ENCODE data around the gene CTTN.
"Not testable (repeated sequence)": the region's sequence is repeated elsewhere in the genome, so short reads cannot be mapped to it uniquely, and the experiment has no call there.

Gene CTTN

DNA sequence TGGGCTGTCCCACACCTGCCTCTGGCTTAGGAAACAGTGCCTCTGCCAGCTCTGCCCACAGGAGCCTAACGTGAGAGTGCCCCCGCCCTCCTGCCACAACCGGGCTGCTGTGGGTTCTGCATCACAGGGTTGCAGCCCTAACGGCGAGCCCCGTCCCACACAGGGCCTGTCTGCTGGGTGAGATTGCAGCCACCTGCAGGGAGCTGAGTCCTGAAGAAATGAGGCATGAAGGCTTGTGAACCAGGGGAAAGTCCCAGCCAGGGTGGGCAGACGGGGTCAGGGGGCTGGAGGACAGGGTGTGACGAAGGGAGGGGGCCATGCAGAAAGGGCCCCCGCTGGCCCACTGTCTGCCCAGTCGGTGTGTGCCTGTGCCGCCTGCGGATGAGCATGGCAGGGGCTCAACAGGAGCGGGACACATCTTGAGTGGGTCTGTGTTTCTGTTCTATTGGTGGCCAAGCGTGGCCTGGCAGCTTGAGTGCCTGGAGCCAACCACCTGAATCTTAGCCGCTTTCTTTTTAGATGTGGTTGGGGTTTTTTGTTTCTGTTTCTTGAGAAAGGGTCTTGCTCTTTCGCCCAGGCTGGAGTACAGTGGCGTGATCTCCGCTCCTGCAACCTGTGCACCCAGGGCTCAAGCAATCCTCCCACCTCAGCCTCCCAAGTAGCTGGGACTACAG, 38.9 kb downstream of the CTTN start:
- DNase-seq (ENCODE audit: insufficient read length, low spot score) = no peak
- FAIRE-seq = no peak

GRCh38 chr11:70440206-70440605, 41.9 kb downstream of the CTTN start:
- no peak for DNase-seq (ENCODE audit: insufficient read length, low spot score)
- no peak for FAIRE-seq

GRCh38 chr11:70443773-70444030, 45.4 kb downstream of the CTTN start:
- FAIRE-seq (no peak), DNase-seq (ENCODE audit: insufficient read length, low spot score) (no peak)

GRCh38 chr11:70445091-70445490, 46.8 kb downstream of the CTTN start:
- DNase-seq (ENCODE audit: insufficient read length, low spot score) = no peak
- FAIRE-seq = no peak

DNA sequence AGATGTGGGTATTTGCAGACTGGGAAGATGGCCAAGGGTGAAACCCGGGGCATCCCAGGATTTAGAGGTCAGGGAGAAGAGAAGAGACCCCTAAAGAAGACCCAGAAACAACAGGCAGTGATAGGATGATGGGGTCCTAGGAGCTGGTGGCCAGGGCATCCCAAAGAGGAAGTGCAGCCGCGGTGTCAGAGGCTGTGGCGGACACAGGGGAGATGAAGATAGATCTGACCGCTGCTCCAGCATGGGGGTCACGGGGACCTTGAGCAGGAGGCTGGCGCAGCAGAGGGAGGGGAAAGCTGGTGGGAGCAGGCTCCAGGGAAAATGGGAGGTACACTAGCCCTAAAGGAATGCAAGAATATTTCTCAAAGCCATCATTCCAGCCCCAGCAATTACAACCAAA, 47.3 kb downstream of the CTTN start:
- FAIRE-seq (no peak), DNase-seq (ENCODE audit: insufficient read length, low spot score) (no peak)

DNA sequence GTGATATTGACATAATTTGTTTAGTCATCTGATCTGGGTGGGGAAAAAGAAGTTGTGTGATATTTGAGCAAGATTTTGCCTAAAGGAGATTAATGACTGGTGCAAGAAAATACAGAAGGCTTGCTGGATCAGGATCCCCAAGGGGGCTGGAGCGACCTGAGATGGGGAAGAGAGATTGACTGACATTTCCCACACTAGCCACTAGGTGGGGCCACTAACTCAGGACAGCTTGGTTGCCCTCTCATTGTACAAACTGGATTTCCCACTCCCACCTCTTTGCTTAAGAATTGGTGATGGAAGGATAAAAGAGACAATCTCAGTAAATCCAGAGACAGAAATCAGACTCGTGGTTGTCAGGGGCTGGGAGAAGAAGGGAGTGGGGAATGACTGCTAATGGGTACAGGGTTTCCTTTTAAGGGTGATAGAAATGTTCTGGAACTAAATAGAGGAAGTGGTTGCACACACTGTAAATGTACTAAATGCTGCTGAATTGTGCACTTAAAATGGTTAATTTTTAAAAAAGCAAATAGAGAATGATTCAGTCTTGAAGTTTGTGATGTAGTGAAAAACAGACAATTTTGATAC, 50.7 kb downstream of the CTTN start:
- DNase-seq (ENCODE audit: insufficient read length, low spot score) = no peak
- FAIRE-seq = no peak

GRCh38 chr11:70454197-70454767, 56.0 kb downstream of the CTTN start:
- FAIRE-seq (no peak), DNase-seq (ENCODE audit: insufficient read length, low spot score) (no peak)

DNA sequence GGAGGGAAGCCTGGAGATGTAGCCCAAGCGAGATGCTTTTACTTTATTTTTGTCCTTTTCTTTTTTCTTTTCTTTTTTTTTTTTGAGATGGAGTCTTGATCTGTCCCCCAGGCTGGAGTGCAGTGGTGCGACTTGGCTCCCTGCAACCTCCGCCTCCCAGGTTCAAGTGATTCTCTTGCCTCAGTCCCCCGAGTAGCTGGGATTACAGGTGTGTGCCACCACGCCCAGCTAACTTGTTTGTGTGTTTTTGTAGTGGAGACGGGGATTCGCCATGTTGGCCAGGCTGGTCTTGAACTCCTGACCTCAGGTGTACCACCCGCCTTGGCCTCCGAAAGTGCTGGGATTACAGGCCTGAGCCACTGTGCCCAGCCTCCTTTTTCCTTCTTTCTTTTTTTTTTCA, 56.5 kb downstream of the CTTN start:
- DNase-seq (ENCODE audit: insufficient read length, low spot score); FAIRE-seq: not testable (repeated sequence)

- no peak for FAIRE-seq
- no peak for DNase-seq (ENCODE audit: insufficient read length, low spot score)
Observed at GRCh38 chr11:70455354-70455753, 57.0 kb downstream of the CTTN start.

- FAIRE-seq (no peak), DNase-seq (ENCODE audit: insufficient read length, low spot score) (no peak)
Observed at GRCh38 chr11:70456921-70457532, 58.7 kb downstream of the CTTN start.

- FAIRE-seq = no peak
Observed at GRCh38 chr11:70458736-70459135, 60.4 kb downstream of the CTTN start.

GRCh38 chr11:70460111-70460510, 61.8 kb downstream of the CTTN start:
- FAIRE-seq = no peak
- no peak for DNase-seq (ENCODE audit: insufficient read length, low spot score)

More at GRCh38 chr11:70458736-70459135, 60.4 kb downstream of the CTTN start:
- no peak for DNase-seq (ENCODE audit: insufficient read length, low spot score)

- DNase-seq (ENCODE audit: insufficient read length, low spot score) (no peak), FAIRE-seq (no peak)
Observed at GRCh38 chr11:70460964-70461363, 62.6 kb downstream of the CTTN start.

- FAIRE-seq = no peak
- DNase-seq (ENCODE audit: insufficient read length, low spot score) = no peak
Observed at GRCh38 chr11:70462818-70463477, 64.6 kb downstream of the CTTN start.

DNA sequence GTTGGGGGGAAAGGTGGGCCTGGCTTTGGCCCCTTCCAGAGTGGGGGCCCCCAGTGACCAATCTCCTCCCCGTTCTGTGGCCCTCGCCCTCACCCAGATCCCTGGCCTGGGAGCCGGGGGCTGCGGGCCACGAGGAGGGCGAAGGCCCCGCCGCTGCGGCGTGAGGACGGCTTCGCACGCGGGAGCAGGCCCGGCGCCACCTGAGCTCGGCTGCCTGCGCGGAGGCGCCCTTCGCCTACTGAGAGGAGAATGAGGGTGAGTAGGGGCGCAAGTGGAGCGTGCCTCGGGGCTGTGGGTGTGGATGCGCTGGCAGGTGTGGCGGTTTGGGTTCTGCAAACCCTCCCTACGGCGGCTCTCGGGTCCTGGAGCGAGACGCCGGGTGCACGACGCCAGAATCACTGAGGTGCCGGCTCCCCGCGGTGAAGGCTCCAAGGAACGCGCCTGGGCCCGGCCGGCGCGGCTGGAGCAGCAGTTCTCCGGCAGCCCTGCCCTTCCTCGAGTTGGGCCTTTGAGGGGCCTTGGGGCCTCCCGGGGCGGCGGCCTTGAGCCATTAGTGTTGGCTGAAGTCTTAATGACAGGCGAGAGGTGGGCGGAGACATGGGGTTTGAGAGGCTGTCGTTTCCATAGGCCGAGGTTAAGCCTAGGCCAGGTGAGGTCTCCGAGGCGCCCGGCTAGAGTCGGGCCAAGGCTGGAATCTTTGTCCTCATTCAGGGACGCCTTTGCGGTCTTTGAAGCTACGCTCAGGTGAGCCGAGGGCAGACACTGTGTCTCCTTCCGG, 65.3 kb downstream of the CTTN start:
- DNase-seq (ENCODE audit: insufficient read length, low spot score) (no peak), FAIRE-seq (no peak)

DNA sequence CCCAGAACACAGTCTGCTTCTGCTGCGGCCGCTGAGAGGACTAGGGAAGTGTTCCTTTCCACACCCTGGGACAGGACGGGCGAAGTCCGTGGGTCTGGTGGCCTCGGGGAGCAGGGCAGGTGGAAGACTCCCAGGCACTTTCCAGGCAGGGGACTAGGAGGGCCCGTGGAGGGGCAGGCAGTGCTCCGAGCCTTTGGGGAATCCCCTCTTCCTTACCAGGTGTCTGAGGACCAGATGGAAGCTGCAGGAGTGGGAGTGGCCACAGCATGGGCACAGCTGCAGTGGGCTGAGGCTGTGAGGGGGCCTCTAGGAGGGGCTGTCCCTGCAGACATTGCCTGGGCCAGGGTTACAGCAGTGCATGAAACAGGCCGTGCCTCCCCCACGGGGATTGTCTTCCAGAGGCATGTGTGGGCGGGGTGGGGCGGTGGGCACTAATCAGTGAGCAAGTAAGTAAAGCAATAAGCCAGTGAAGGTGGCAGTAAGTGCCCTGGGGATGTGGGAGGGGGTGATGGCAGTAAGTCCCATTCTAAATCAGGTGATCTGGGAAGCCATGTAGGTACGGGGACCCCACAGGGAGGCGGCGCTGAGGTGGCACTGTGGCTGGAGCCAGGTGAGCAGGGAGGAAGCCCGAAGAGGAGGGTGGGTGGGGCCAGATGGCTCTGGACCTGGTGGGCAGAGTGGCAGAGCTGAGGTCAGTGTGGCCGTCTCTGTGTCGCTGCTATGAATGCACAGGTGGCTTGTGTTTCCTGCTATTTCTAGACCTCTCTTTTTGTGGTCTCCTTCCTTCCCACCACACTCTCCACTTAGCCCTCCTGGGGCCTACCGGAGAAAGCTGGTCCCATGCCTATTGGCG, 66.4 kb downstream of the CTTN start:
- FAIRE-seq (no peak), DNase-seq (ENCODE audit: insufficient read length, low spot score) (no peak)

- FAIRE-seq (no peak), DNase-seq (ENCODE audit: insufficient read length, low spot score) (no peak)
Observed at GRCh38 chr11:70466154-70466553, 67.8 kb downstream of the CTTN start.

DNA sequence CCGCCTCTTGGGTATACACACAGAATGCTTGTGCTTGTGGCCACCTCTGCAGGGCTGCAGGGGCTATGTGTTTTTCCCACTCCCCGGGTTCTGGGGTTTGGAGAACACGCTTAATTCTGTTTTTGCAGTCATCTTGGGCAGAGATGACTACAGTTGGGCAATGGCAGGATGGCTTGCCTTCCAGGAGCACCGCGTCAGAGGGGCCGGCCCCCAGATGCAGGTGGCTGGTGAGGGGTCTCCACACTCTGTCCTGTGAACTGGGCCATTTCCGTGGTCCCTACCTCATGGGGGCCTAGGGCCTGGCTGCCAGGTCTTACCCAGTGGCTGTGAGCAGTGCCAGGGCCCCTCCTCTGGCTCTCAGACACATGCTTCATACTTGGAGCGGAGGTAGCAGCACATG, 68.3 kb downstream of the CTTN start:
- FAIRE-seq = no peak

DNA sequence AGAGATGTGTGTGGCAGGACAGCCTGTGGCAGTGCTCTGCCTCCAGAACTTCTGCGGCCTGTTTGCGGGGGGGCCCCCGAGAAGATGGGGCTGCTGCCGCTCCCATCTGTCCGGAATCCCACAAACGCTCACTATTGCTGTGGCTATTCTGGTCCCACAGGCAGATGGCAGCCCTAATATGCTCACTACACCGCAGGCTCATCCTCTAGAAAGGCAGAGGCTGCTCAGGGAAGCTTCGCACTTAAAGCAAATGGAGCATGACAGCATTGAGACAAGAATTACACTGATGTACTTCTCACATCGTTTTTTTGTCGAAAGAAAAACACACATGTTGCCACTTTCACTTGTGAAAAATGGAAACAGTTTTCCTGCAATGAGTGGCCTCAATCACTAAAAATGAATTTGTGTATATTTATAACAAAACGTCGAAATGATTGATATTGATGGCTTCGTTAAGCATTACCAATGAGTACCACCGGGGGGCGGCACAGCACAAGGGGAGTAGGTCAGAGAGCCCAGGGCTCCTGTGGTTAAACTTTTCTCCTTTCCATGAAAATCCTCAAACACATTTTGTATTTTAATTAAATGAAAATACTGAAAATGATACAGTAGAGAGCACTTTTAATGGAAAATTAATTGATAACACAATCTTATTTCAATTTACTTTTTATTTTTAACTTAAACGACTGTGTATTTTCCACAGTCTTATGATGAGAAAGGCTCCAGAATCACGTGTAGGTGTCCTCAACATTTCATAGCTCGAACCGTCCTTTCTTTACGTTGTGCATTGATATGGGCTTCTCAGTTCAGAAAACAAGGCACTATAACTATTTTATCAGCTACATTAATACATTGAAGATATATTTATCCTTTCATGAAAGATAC, 69.1 kb downstream of the CTTN start:
- DNase-seq (ENCODE audit: insufficient read length, low spot score) = peak; percentile 76
- FAIRE-seq = peak; percentile 42

More for the DNA sequence above, 68.3 kb downstream of the CTTN start:
- no peak for DNase-seq (ENCODE audit: insufficient read length, low spot score)
